MCF 10A (cell line): ENCODE data around the gene LRRC27. TPM values are rescaled to one million over a fixed set of nuclear protein-coding genes. Genes with fewer than 3 reads are reported as not detected.

Source experiments
- BruUV-seq: library from RNA; stranded (reverse); fragments of 400-500 nt; replicated peaks from 2 replicates; lab custom pipeline; 2021; lab: Mats Ljungman, UMichigan
- CTCF ChIA-PET: fragments of 300-600 bp; sonication (Branson Sonifier 250); formaldehyde crosslinking; extraction: SDS; loops from one replicate; lab custom pipeline; 2021; ENCODE audit warnings: antibody characterized with exemption, inconsistent platforms; lab: Yijun Ruan, JAX
- POLR2A ChIA-PET: fragments of 300-600, 350-650 bp; sonication (Branson Sonifier 250); formaldehyde crosslinking; extraction: SDS; loops from one replicate; lab custom pipeline; 2020; ENCODE audit warnings: antibody characterized with exemption, inconsistent platforms; lab: Yijun Ruan, JAX
- DNase-seq: peaks from one replicate; pipeline ENCODE4 v3.0.0-alpha.2; 2018; ENCODE audit not compliant: unreplicated experiment
- H3K27ac Mint-ChIP-seq: one replicate; pipeline ENCODE4 v1.8.0; 2022; ENCODE audit warnings: mild to moderate bottlenecking, low read depth, mixed read lengths; ENCODE audit not compliant: unreplicated experiment
- H3K27me3 Mint-ChIP-seq: one replicate; pipeline ENCODE4 v1.8.0; 2022; ENCODE audit warnings: mixed read lengths; ENCODE audit not compliant: insufficient read depth, unreplicated experiment
- H3K36me3 Mint-ChIP-seq: one replicate; pipeline ENCODE4 v1.8.0; 2022; ENCODE audit warnings: mild to moderate bottlenecking, moderate library complexity, mixed read lengths; ENCODE audit not compliant: insufficient read depth, unreplicated experiment
- H3K4me1 Mint-ChIP-seq: one replicate; pipeline ENCODE4 v1.8.0; 2022; ENCODE audit warnings: mixed read lengths; ENCODE audit not compliant: insufficient read depth, unreplicated experiment
- H3K4me3 Mint-ChIP-seq: one replicate; pipeline ENCODE4 v1.8.0; 2022; ENCODE audit warnings: mild to moderate bottlenecking, moderate library complexity, mixed read lengths; ENCODE audit not compliant: unreplicated experiment
- H3K9me3 Mint-ChIP-seq: one replicate; pipeline ENCODE4 v1.8.0; 2022; ENCODE audit warnings: mixed read lengths; ENCODE audit not compliant: unreplicated experiment
- intact Hi-C: fragments of 100-400 bp; cut with micrococcal nuclease; formaldehyde crosslinking; loops from 2 replicates; pipeline ENCODE4 v1.14.1; 2022
- total RNA-seq: library from RNA; stranded (reverse); gene quantifications from 2 replicates; pipeline ENCODE4 v1.2.3, GENCODE V29; 2022
- TF ChIP-seq, protein P1 (sequence below): fragments of 200-600 bp; IDR thresholded peaks from one replicate; pipeline ENCODE4 v1.8.0; 2022; ENCODE audit warnings: antibody characterized with exemption, mild to moderate bottlenecking; ENCODE audit not compliant: unreplicated experiment

The LRRC27 gene
- total RNA-seq, 1 experiment from 2014 or later: 9.1 TPM

DNA sequence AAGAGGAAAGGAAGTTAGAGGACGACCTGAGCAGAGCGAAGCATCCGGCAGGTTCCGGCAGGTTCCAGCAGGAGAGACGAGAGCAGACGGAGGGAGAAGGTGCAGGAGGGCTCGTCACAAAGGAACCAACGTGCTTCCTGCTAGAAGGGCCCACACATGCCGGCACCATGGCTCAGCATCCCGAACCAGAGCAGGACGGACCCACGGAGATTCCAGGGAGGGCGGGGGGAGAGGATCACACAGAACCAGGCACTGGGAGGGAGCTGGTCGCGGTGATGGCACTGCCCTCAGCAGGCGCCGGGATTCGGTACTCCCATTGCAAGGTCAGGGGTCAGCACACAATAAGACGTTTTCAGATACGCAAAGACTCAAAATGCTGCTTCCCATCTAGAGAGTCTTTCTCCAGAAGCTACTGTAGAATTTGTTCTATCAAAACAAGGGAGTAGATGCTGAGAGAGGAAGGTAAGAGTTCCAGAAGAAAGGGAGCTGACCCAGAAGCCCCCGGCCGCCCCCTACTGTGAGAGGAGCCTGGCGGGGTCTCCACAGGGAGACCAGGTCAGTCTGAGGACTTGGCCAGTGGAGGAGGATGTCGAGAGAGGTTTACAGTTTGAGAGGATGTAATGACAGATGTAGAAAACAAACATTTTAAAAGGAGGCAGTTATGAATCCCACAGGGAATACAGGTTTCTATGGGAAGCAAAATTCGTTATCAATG, 41.4 kb downstream of the LRRC27 start:
- BruUV-seq: no TSS peak
- no peak overlapping the region for H3K4me3 Mint-ChIP-seq
- ChIA-PET CTCF (interaction anchor here (0.6 to 1.1 kb wide), 2 partner anchors 11 to 14 kb away, joined by 3 read pairs; no protein-coding TSS in a partner anchor), POLR2A (no interaction called here)
- peaks cover 6% of the 10 kb centered on the region for H3K36me3 Mint-ChIP-seq
- intact Hi-C loops: no loop called here
- peaks cover 6% of the 10 kb centered on the region for H3K4me1 Mint-ChIP-seq
- H3K27ac Mint-ChIP-seq: no peak overlapping the region
- TF ChIP-seq, protein P1, sequence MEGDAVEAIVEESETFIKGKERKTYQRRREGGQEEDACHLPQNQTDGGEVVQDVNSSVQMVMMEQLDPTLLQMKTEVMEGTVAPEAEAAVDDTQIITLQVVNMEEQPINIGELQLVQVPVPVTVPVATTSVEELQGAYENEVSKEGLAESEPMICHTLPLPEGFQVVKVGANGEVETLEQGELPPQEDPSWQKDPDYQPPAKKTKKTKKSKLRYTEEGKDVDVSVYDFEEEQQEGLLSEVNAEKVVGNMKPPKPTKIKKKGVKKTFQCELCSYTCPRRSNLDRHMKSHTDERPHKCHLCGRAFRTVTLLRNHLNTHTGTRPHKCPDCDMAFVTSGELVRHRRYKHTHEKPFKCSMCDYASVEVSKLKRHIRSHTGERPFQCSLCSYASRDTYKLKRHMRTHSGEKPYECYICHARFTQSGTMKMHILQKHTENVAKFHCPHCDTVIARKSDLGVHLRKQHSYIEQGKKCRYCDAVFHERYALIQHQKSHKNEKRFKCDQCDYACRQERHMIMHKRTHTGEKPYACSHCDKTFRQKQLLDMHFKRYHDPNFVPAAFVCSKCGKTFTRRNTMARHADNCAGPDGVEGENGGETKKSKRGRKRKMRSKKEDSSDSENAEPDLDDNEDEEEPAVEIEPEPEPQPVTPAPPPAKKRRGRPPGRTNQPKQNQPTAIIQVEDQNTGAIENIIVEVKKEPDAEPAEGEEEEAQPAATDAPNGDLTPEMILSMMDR: no peak
- no peak for DNase-seq
- no peaks in the 10 kb centered on the region for H3K9me3 Mint-ChIP-seq
- peaks cover 24% of the 10 kb centered on the region for H3K27me3 Mint-ChIP-seq

DNA sequence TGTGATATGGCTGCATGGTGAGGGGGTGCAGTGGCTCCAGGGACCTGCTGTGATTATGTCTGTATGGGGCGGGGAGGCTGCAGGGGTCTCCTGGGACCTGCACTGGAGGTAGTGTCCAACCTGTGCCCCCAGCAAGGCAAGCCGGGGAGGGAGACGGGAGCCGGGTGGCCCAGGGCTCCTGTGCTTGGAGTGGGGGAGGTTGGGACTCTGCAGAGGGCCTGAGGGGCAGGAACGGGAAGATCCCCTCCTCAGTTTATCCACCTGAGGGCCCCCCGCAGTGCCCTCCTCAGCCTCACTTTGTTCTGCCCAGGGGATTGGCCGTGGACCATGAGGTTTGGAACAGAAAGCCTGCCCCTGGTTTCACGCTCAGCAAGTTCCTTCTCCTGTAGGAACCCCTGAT, 42.2 kb downstream of the LRRC27 start:
- H3K4me3 Mint-ChIP-seq: no peak overlapping the region
- peaks cover 29% of the 10 kb centered on the region for H3K27me3 Mint-ChIP-seq

DNA sequence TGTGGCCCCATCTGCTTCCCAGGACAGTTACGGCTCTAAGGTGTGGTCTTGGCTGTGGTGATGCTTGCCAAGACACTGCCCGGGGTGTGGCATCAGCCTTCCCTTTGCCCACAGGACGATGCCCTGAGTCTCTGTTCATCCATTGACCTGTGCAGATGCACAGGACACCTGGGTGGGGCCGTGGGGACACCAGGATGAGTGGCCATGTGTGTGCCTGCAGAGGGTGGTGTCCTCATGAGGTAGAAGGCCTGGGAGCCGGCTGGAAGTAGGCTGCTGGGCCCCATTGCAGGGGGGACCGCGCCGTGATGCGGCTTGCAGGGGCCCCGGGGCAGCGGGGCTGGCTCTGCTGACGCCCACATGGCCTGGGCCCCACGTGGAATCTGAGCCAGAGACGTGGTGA, 42.6 kb downstream of the LRRC27 start:
- CTCF ChIA-PET: interaction anchor here (0.6 to 1.1 kb wide), 2 partner anchors 13 to 67 kb away, joined by 3 read pairs; no protein-coding TSS in a partner anchor
- POLR2A ChIA-PET: no interaction called here
- Mint-ChIP-seq H3K4me1 (peaks cover 6% of the 10 kb centered on the region), H3K9me3 (no peaks in the 10 kb centered on the region), H3K36me3 (peaks cover 6% of the 10 kb centered on the region), H3K27ac (no peak overlapping the region), H3K27me3 (peaks cover 33% of the 10 kb centered on the region), H3K4me3 (no peak overlapping the region)
- DNase-seq: no peak
- TF ChIP-seq, protein P1: no peak
- no TSS peak for BruUV-seq
- intact Hi-C loops: no loop called here

More for the DNA sequence above, 42.2 kb downstream of the LRRC27 start:
- no TSS peak for BruUV-seq
- CTCF ChIA-PET: interaction anchor here (0.6 to 1.1 kb wide), 3 partner anchors 10 to 67 kb away, joined by 3 read pairs; no protein-coding TSS in a partner anchor
- H3K36me3 Mint-ChIP-seq: peaks cover 6% of the 10 kb centered on the region
- no peaks in the 10 kb centered on the region for H3K9me3 Mint-ChIP-seq
- TF ChIP-seq, protein P1: no peak
- intact Hi-C loops: no loop called here
- POLR2A ChIA-PET: no interaction called here
- DNase-seq: no peak
- no peak overlapping the region for H3K27ac Mint-ChIP-seq
- H3K4me1 Mint-ChIP-seq: peaks cover 6% of the 10 kb centered on the region

DNA sequence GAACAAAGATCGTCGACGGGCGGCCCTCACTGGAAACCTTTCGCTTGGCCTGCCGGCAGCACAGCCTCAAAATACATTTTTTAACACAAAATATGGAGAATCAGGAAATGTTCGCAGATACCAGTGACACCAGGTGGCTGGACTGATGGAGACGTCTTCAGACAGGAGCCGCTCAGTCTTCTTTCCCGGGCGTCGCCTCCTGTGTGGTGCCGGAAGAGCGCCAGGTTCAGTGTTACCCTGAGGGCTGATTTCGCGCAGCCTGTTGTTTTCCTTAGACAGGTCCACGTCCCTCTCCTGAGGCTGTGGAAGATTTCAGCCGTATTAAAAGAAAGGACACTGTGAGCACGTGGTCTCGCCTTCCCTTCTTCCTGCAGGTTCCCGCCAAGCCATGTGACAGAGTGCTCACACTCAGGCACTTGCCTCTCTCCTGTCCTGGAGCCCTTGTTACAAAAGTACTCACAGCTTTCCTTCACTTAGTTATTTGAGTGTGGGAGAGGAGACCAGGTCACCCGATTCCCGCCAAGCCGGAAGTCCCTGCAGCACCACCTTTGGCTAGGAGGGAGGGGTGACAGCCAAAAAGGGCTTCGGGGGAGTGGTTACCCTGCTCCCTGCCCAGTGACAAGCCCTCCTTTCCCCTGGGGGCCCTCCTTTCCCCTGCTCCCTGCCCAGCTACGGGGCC, 43.3 kb downstream of the LRRC27 start:
- no peak for DNase-seq
- Mint-ChIP-seq H3K36me3 (peaks cover 6% of the 10 kb centered on the region), H3K27ac (no peak overlapping the region), H3K27me3 (peaks cover 36% of the 10 kb centered on the region), H3K4me1 (peaks cover 6% of the 10 kb centered on the region), H3K9me3 (no peaks in the 10 kb centered on the region), H3K4me3 (no peak overlapping the region)
- intact Hi-C loops: no loop called here
- no TSS peak for BruUV-seq
- ChIA-PET POLR2A (no interaction called here), CTCF (interaction anchor here (0.7 kb wide), 1 partner anchor 22 kb away, joined by 3 read pairs; no protein-coding TSS in a partner anchor)
- TF ChIP-seq, protein P1: no peak
